Right atrium auricular region (tissue), 2 donors: ENCODE results near the gene ROCK2. TPM values are rescaled to one million over a fixed set of nuclear protein-coding genes. Genes with fewer than 3 reads are reported as not detected.

Experiments
- DNase-seq: peaks from one replicate; pipeline ENCODE4 v3.0.0-alpha.2; 2019; ENCODE audit warnings: low spot score
- H3K27ac ChIP-seq, 2 donors: fragments of 200-600 bp; sonication (generic); 1 replicate in 1 of 2; 2 replicates in 1 of 2; pipeline ENCODE4 v1.5.1; 2016 to 2019
- H3K27me3 ChIP-seq, 2 donors: fragments of 200-600 bp; sonication (generic); one replicate each; pipeline versions ENCODE4 v1.5.1 to v1.6.0; 2017 to 2019
- H3K36me3 ChIP-seq: fragments of 200-600 bp; sonication (generic); one replicate; pipeline ENCODE4 v1.5.1; 2016
- H3K4me1 ChIP-seq, 2 donors: fragments of 200-600 bp; sonication (generic); one replicate each; pipeline versions ENCODE4 v1.5.1 to v1.6.0; 2017 to 2019
- H3K4me3 ChIP-seq, 2 donors: fragments of 200-600 bp; sonication (generic); 1 replicate in 1 of 2; 2 replicates in 1 of 2; pipeline ENCODE4 v1.5.1; 2017 to 2019; ENCODE audit warnings: mild to moderate bottlenecking in 1 of 2, moderate library complexity in 1 of 2
- H3K9me3 ChIP-seq, 2 donors: fragments of 200-600 bp; sonication (generic); one replicate each; pipeline ENCODE4 v1.5.1; 2019
- total RNA-seq, 2 donors: library from RNA; depleted of rRNA; stranded (reverse); fragments of >200 nt; gene quantifications; one replicate each; pipeline ENCODE4 v1.1.0, GENCODE V29; 2016
- TF ChIP-seq, protein P1 (sequence below), 2 donors: fragments of 200-600 bp; sonication (generic); IDR thresholded peaks; one replicate each; pipeline ENCODE4 v1.5.1; 2019; ENCODE audit warnings: antibody characterized with exemption in 2 of 2

The ROCK2 gene
- total RNA-seq, 2 donors from 2014 or later: 32.3 to 32.6 TPM

DNA sequence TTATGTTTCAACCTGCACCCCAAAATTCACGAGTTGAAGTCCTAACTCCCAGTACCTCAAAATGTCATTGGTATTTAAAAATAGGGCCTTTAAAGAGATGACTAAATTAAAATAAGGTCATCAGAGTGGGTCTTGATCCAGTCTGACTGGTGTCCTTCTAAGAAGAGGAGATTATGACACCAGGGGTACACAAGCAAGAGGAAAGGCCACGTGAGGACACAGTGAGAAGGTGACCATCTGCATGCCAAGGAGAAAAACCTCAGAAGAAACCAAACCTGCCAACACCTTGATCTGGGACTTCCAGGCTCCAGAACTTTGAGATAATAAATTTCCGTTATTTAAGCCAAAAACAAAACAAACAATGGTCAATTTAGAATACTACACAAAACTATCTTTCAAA lies 22.6 kb downstream of the ROCK2 start:
- no peak for DNase-seq
- Histone ChIP-seq H3K36me3 (no peaks in the 10 kb centered on the region), H3K27ac (no peak overlapping the region), H3K9me3 (no peaks in the 10 kb centered on the region), H3K4me1 (peaks cover 0 to 23% of the 10 kb centered on the region in 2 donors), H3K4me3 (no peak overlapping the region), H3K27me3 (no peaks in the 10 kb centered on the region)
- TF ChIP-seq, protein P1, sequence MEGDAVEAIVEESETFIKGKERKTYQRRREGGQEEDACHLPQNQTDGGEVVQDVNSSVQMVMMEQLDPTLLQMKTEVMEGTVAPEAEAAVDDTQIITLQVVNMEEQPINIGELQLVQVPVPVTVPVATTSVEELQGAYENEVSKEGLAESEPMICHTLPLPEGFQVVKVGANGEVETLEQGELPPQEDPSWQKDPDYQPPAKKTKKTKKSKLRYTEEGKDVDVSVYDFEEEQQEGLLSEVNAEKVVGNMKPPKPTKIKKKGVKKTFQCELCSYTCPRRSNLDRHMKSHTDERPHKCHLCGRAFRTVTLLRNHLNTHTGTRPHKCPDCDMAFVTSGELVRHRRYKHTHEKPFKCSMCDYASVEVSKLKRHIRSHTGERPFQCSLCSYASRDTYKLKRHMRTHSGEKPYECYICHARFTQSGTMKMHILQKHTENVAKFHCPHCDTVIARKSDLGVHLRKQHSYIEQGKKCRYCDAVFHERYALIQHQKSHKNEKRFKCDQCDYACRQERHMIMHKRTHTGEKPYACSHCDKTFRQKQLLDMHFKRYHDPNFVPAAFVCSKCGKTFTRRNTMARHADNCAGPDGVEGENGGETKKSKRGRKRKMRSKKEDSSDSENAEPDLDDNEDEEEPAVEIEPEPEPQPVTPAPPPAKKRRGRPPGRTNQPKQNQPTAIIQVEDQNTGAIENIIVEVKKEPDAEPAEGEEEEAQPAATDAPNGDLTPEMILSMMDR (IDR thresholded peaks at IDR 0.05): no peak

DNA sequence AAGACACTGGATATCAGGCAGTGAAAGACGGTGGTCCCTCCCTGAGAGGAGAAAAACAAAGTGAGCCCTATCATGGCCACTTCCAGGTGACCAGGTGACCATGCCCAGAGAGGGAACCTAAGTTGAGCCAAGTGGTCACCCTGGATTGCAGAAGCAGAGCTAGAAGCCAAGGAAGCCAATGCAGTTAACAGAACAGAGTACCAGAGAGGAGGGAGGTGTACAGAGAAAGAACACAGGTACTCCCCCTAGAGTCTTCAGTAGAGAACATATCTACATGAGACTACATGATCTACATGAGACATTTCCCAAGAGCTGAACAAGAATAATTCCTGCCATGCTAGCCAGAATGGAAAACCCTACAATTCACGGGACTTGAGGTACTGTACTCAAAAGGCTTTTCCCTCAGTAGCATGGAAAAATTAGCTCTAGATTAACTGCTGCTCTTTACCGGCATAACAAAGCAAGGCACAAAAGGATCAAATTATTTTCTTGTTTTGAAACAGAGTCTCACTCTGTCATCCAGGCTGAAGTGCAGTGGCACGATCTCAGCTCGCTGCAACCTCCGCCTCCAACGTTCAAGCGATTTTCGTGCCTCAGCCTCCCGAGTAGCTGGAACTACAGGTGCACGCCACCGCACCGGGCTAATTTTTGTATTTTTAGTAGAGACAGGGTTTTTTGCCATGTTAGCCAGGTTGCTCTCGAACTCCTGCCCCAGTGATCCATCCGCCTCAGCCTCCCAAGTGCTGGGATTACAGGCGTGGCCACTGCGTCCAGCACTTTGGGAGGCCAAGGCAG lies 23.5 kb downstream of the ROCK2 start:
- TF ChIP-seq, protein P1 (IDR thresholded peaks at IDR 0.05): no peak
- H3K36me3 ChIP-seq: no peaks in the 10 kb centered on the region
- H3K4me1 ChIP-seq: peaks cover 0 to 15% of the 10 kb centered on the region in 2 donors
- no peak overlapping the region for H3K27ac ChIP-seq
- no peak overlapping the region for H3K4me3 ChIP-seq
- DNase-seq: no peak
- H3K27me3 ChIP-seq: no peaks in the 10 kb centered on the region
- no peaks in the 10 kb centered on the region for H3K9me3 ChIP-seq

GRCh38 chr2:11319939-11320338 lies 24.5 kb downstream of the ROCK2 start:
- H3K4me3 ChIP-seq: no peak overlapping the region
- H3K9me3 ChIP-seq: no peaks in the 10 kb centered on the region
- no peaks in the 10 kb centered on the region for H3K27me3 ChIP-seq
- peaks cover 0 to 21% of the 10 kb centered on the region in 2 donors for H3K4me1 ChIP-seq
- TF ChIP-seq, protein P1 (IDR thresholded peaks at IDR 0.05): no peak
- no peak for DNase-seq
- no peaks in the 10 kb centered on the region for H3K36me3 ChIP-seq
- no peak overlapping the region for H3K27ac ChIP-seq

GRCh38 chr2:11315074-11315705 lies 29.2 kb downstream of the ROCK2 start:
- TF ChIP-seq, protein P1 (IDR thresholded peaks at IDR 0.05): no peak
- peaks cover 0 to 28% of the 10 kb centered on the region in 2 donors for H3K4me1 ChIP-seq
- no peak overlapping the region for H3K27ac ChIP-seq
- no peak overlapping the region for H3K4me3 ChIP-seq
- no peaks in the 10 kb centered on the region for H3K27me3 ChIP-seq
- no peaks in the 10 kb centered on the region for H3K9me3 ChIP-seq
- no peak for DNase-seq
- H3K36me3 ChIP-seq: no peaks in the 10 kb centered on the region

GRCh38 chr2:11314487-11314886 lies 29.9 kb downstream of the ROCK2 start:
- TF ChIP-seq, protein P1 (IDR thresholded peaks at IDR 0.05): no peak
- H3K4me3 ChIP-seq: no peak overlapping the region

More at GRCh38 chr2:11314487-11314886, 29.9 kb downstream of the ROCK2 start:
- H3K36me3 ChIP-seq: no peaks in the 10 kb centered on the region
- H3K27me3 ChIP-seq: no peaks in the 10 kb centered on the region
- DNase-seq: no peak
- H3K4me1 ChIP-seq: peaks cover 0 to 36% of the 10 kb centered on the region in 2 donors
- H3K9me3 ChIP-seq: no peaks in the 10 kb centered on the region
- no peak overlapping the region for H3K27ac ChIP-seq
